ENCODE data around the gene ISYNA1.

Gene ISYNA1

GRCh38 chr19:18445262-18445948 lies 7.5 kb upstream of the ISYNA1 start:
- Histone ChIP-seq H3K4me3 (ENCODE audit: insufficient read depth, low read depth, low read length, poor library complexity, severe bottlenecking) (no peak overlapping the region), H3K4me1 (ENCODE audit: control insufficient read depth, insufficient read depth, low read length, poor library complexity, severe bottlenecking) (peaks cover 9% of the 10 kb centered on the region), H3K9me3 (ENCODE audit: control insufficient read depth, low read length) (no peaks in the 10 kb centered on the region), H3K36me3 (ENCODE audit: control insufficient read depth, insufficient read depth, low read length) (peaks cover 64% of the 10 kb centered on the region), H3K27me3 (replicated peaks; ENCODE audit: control insufficient read depth, insufficient read depth, low read length, poor library complexity, severe bottlenecking) (no peaks in the 10 kb centered on the region), H3K27ac (ENCODE audit: insufficient read depth, low read length, poor library complexity, severe bottlenecking) (no peak overlapping the region)
- no peak for DNase-seq

GRCh38 chr19:18444513-18444912 lies 6.6 kb upstream of the ISYNA1 start:
- no peaks in the 10 kb centered on the region for H3K9me3 ChIP-seq (ENCODE audit: control insufficient read depth, low read length)
- H3K27ac ChIP-seq (ENCODE audit: insufficient read depth, low read length, poor library complexity, severe bottlenecking) = no peak overlapping the region
- H3K4me1 ChIP-seq (ENCODE audit: control insufficient read depth, insufficient read depth, low read length, poor library complexity, severe bottlenecking) = peaks cover 9% of the 10 kb centered on the region
- H3K36me3 ChIP-seq (ENCODE audit: control insufficient read depth, insufficient read depth, low read length) = peaks cover 55% of the 10 kb centered on the region
- no peak overlapping the region for H3K4me3 ChIP-seq (ENCODE audit: insufficient read depth, low read depth, low read length, poor library complexity, severe bottlenecking)
- no peaks in the 10 kb centered on the region for H3K27me3 ChIP-seq (replicated peaks; ENCODE audit: control insufficient read depth, insufficient read depth, low read length, poor library complexity, severe bottlenecking)
- DNase-seq = no peak

GRCh38 chr19:18443831-18444230 lies 5.9 kb upstream of the ISYNA1 start:
- H3K9me3 ChIP-seq (ENCODE audit: control insufficient read depth, low read length) = no peaks in the 10 kb centered on the region
- peaks cover 48% of the 10 kb centered on the region for H3K36me3 ChIP-seq (ENCODE audit: control insufficient read depth, insufficient read depth, low read length)
- H3K4me3 ChIP-seq (ENCODE audit: insufficient read depth, low read depth, low read length, poor library complexity, severe bottlenecking) = no peak overlapping the region
- no peak overlapping the region for H3K27ac ChIP-seq (ENCODE audit: insufficient read depth, low read length, poor library complexity, severe bottlenecking)
- no peaks in the 10 kb centered on the region for H3K27me3 ChIP-seq (replicated peaks; ENCODE audit: control insufficient read depth, insufficient read depth, low read length, poor library complexity, severe bottlenecking)
- no peak for DNase-seq
- H3K4me1 ChIP-seq (ENCODE audit: control insufficient read depth, insufficient read depth, low read length, poor library complexity, severe bottlenecking) = peaks cover 9% of the 10 kb centered on the region

- no peaks in the 10 kb centered on the region for H3K27me3 ChIP-seq (replicated peaks; ENCODE audit: control insufficient read depth, insufficient read depth, low read length, poor library complexity, severe bottlenecking)
- DNase-seq = no peak
- no peak overlapping the region for H3K27ac ChIP-seq (ENCODE audit: insufficient read depth, low read length, poor library complexity, severe bottlenecking)
- no peak overlapping the region for H3K4me3 ChIP-seq (ENCODE audit: insufficient read depth, low read depth, low read length, poor library complexity, severe bottlenecking)
- H3K4me1 ChIP-seq (ENCODE audit: control insufficient read depth, insufficient read depth, low read length, poor library complexity, severe bottlenecking) = peaks cover 10% of the 10 kb centered on the region
- peaks cover 44% of the 10 kb centered on the region for H3K36me3 ChIP-seq (ENCODE audit: control insufficient read depth, insufficient read depth, low read length)
- no peaks in the 10 kb centered on the region for H3K9me3 ChIP-seq (ENCODE audit: control insufficient read depth, low read length)
Observed at GRCh38 chr19:18443406-18443805, 5.5 kb upstream of the ISYNA1 start.

GRCh38 chr19:18442941-18443340 lies 5.0 kb upstream of the ISYNA1 start:
- Histone ChIP-seq H3K36me3 (ENCODE audit: control insufficient read depth, insufficient read depth, low read length) (peaks cover 40% of the 10 kb centered on the region), H3K27ac (ENCODE audit: insufficient read depth, low read length, poor library complexity, severe bottlenecking) (no peak overlapping the region), H3K27me3 (replicated peaks; ENCODE audit: control insufficient read depth, insufficient read depth, low read length, poor library complexity, severe bottlenecking) (no peaks in the 10 kb centered on the region), H3K4me1 (ENCODE audit: control insufficient read depth, insufficient read depth, low read length, poor library complexity, severe bottlenecking) (peaks cover 13% of the 10 kb centered on the region), H3K9me3 (ENCODE audit: control insufficient read depth, low read length) (no peaks in the 10 kb centered on the region), H3K4me3 (ENCODE audit: insufficient read depth, low read depth, low read length, poor library complexity, severe bottlenecking) (no peak overlapping the region)
- no peak for DNase-seq

GRCh38 chr19:18441804-18442788 lies 4.2 kb upstream of the ISYNA1 start:
- Histone ChIP-seq H3K9me3 (ENCODE audit: control insufficient read depth, low read length) (no peaks in the 10 kb centered on the region), H3K36me3 (ENCODE audit: control insufficient read depth, insufficient read depth, low read length) (peaks cover 37% of the 10 kb centered on the region), H3K4me1 (ENCODE audit: control insufficient read depth, insufficient read depth, low read length, poor library complexity, severe bottlenecking) (peaks cover 14% of the 10 kb centered on the region), H3K27ac (ENCODE audit: insufficient read depth, low read length, poor library complexity, severe bottlenecking) (no peak overlapping the region), H3K4me3 (ENCODE audit: insufficient read depth, low read depth, low read length, poor library complexity, severe bottlenecking) (no peak overlapping the region), H3K27me3 (replicated peaks; ENCODE audit: control insufficient read depth, insufficient read depth, low read length, poor library complexity, severe bottlenecking) (no peaks in the 10 kb centered on the region)
- DNase-seq = peak; percentile 42 to 63 (median 51)

GRCh38 chr19:18440936-18441803 lies 3.2 kb upstream of the ISYNA1 start:
- Histone ChIP-seq H3K27me3 (replicated peaks; ENCODE audit: control insufficient read depth, insufficient read depth, low read length, poor library complexity, severe bottlenecking) (no peaks in the 10 kb centered on the region), H3K27ac (ENCODE audit: insufficient read depth, low read length, poor library complexity, severe bottlenecking) (no peak overlapping the region), H3K4me1 (ENCODE audit: control insufficient read depth, insufficient read depth, low read length, poor library complexity, severe bottlenecking) (peaks cover 23% of the 10 kb centered on the region), H3K4me3 (ENCODE audit: insufficient read depth, low read depth, low read length, poor library complexity, severe bottlenecking) (no peak overlapping the region), H3K9me3 (ENCODE audit: control insufficient read depth, low read length) (no peaks in the 10 kb centered on the region), H3K36me3 (ENCODE audit: control insufficient read depth, insufficient read depth, low read length) (peaks cover 27% of the 10 kb centered on the region)
- no peak for DNase-seq

- peak in 2 of 3 donors; percentile 26 for DNase-seq
- Histone ChIP-seq H3K4me3 (ENCODE audit: insufficient read depth, low read depth, low read length, poor library complexity, severe bottlenecking) (no peak overlapping the region), H3K27ac (ENCODE audit: insufficient read depth, low read length, poor library complexity, severe bottlenecking) (no peak overlapping the region), H3K36me3 (ENCODE audit: control insufficient read depth, insufficient read depth, low read length) (peaks cover 20% of the 10 kb centered on the region), H3K4me1 (ENCODE audit: control insufficient read depth, insufficient read depth, low read length, poor library complexity, severe bottlenecking) (peaks cover 24% of the 10 kb centered on the region), H3K27me3 (replicated peaks; ENCODE audit: control insufficient read depth, insufficient read depth, low read length, poor library complexity, severe bottlenecking) (no peaks in the 10 kb centered on the region), H3K9me3 (ENCODE audit: control insufficient read depth, low read length) (no peaks in the 10 kb centered on the region)
Observed at GRCh38 chr19:18440415-18440877, 2.5 kb upstream of the ISYNA1 start.

- Histone ChIP-seq H3K27me3 (replicated peaks; ENCODE audit: control insufficient read depth, insufficient read depth, low read length, poor library complexity, severe bottlenecking) (no peaks in the 10 kb centered on the region), H3K36me3 (ENCODE audit: control insufficient read depth, insufficient read depth, low read length) (peaks cover 16% of the 10 kb centered on the region), H3K9me3 (ENCODE audit: control insufficient read depth, low read length) (no peaks in the 10 kb centered on the region), H3K27ac (ENCODE audit: insufficient read depth, low read length, poor library complexity, severe bottlenecking) (no peak overlapping the region), H3K4me3 (ENCODE audit: insufficient read depth, low read depth, low read length, poor library complexity, severe bottlenecking) (no peak overlapping the region), H3K4me1 (ENCODE audit: control insufficient read depth, insufficient read depth, low read length, poor library complexity, severe bottlenecking) (peaks cover 24% of the 10 kb centered on the region)
- DNase-seq = no peak
Observed at GRCh38 chr19:18439910-18440237, 1.9 kb upstream of the ISYNA1 start.

All from effector memory CD4-positive, alpha-beta T cell (primary cell).